ENCODE results near the gene C2CD2.

DNA sequence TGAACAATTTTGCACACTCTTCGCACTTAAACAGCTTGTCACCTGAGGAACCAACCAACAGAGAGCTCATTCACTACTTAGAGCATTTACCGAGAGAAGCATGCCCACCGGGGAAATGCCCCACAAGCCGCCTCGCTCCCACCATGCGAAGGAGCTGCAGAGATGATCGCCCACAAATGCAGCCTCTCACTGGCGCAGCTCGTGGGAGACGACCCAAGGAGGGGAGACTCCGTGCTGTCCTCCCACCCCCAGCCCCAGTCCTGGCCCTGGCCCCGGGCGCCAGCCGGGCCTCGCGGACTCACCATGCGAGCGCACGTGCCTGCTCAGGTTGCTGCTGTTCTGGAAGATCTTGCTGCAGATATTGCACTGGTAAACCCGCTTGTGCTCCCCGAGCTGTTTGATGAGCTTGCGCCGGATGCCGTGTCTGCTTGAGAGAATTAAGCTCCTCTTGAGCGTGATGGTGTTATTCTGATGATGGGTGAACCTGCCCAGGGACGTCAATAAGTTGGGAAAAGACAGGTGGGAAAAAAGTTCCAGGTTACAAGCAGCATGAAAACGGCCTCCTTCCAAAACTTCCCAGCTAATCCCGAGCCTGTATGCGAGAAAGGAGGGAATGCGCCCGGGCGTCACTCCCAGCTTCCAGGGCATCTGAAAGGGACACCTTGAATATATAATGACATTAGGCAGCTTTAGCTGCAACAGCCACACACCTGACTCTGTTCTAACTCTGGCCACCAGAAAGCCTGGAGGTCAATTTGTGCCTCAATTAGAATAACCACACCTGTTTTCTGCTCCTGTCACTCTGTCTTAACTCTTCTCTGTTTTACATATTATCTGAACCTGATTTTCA is 117.4 kb downstream of the C2CD2 start:
- TF ChIP-seq CREB5 (CRISPR knock-in tag; IDR thresholded peaks at IDR 0.05; ENCODE audit: low read depth) (no peak), ZC3H10 (CRISPR knock-in tag; IDR thresholded peaks at IDR 0.05) (no peak), POU6F1 (CRISPR knock-in tag; IDR thresholded peaks at IDR 0.05; ENCODE audit: borderline replicate concordance, low read depth) (no peak), TOX (CRISPR knock-in tag; IDR thresholded peaks at IDR 0.05; ENCODE audit: borderline replicate concordance) (no peak), ESRRG (CRISPR knock-in tag; IDR thresholded peaks at IDR 0.05) (no peak), ARNTL (CRISPR knock-in tag; IDR thresholded peaks at IDR 0.05; ENCODE audit: borderline replicate concordance, low read depth) (no peak), PATZ1 (CRISPR knock-in tag; IDR thresholded peaks at IDR 0.05; ENCODE audit: borderline replicate concordance) (no peak), PPARA (CRISPR knock-in tag; IDR thresholded peaks at IDR 0.05; ENCODE audit: borderline replicate concordance) (no peak), SNAI2 (CRISPR knock-in tag; IDR thresholded peaks at IDR 0.05) (no peak), ZNF70 (CRISPR knock-in tag; IDR thresholded peaks at IDR 0.05) (no peak), ISL1 (CRISPR knock-in tag; IDR thresholded peaks at IDR 0.05) (no peak), RARB (CRISPR knock-in tag; IDR thresholded peaks at IDR 0.05) (no peak), ZNF565 (CRISPR knock-in tag; conservative IDR thresholded peaks at IDR 0.05; ENCODE audit: low read depth) (no peak)

All from SK-N-SH treated with all-trans-retinoic acid at 6 μM for 48 hours (cell line).